Lung microvascular endothelial cell (primary cell): ENCODE measurements around the gene ACAD10. TPM values are rescaled to one million over a fixed set of nuclear protein-coding genes. Genes with fewer than 3 reads are reported as not detected.
"Not testable (repeated sequence)": the region's sequence is repeated elsewhere in the genome, so short reads cannot be mapped to it uniquely, and the experiment has no call there.

Experiments used
- DNase-seq, 2 donors: peaks; one replicate each; pipeline versions ENCODE4 v3.0.0 to v3.0.0-alpha.2; 2010; ENCODE audit warnings: low read depth in 2 of 2
- total RNA-seq: library from RNA; depleted of rRNA; stranded (reverse); fragments of >200 nt; gene quantifications from 2 replicates; pipeline ENCODE4 v1.2.1, GENCODE V29; 2014

Gene ACAD10
- total RNA-seq, 1 donor from 2014 or later = 8.3 TPM

GRCh38 chr12:111686574-111687105 lies 787 bp downstream of the ACAD10 start:
- peak; percentile 18 to 22 for DNase-seq

- peak; percentile 29 to 58 for DNase-seq
Measured at GRCh38 chr12:111687255-111687654, 1.4 kb downstream of the ACAD10 start.

GRCh38 chr12:111687952-111688351 lies 2.1 kb downstream of the ACAD10 start:
- DNase-seq = no peak

- no peak for DNase-seq
Measured at GRCh38 chr12:111691262-111691661, 5.4 kb downstream of the ACAD10 start.

GRCh38 chr12:111692575-111693210 lies 6.8 kb downstream of the ACAD10 start:
- peak in 1 of 2 donors; percentile 32 for DNase-seq

- DNase-seq = no peak
Measured at GRCh38 chr12:111693818-111694217, 8.0 kb downstream of the ACAD10 start.

- no peak for DNase-seq
Measured at GRCh38 chr12:111699962-111700361, 14.1 kb downstream of the ACAD10 start.

GRCh38 chr12:111705672-111706071 lies 19.8 kb downstream of the ACAD10 start:
- DNase-seq = no peak

- DNase-seq = no peak
Measured at GRCh38 chr12:111706145-111706544, 20.3 kb downstream of the ACAD10 start.

- DNase-seq = peak; percentile 10 to 70
Measured at GRCh38 chr12:111715279-111715678, 29.4 kb downstream of the ACAD10 start.

- DNase-seq = not testable (repeated sequence)
Measured at GRCh38 chr12:111719316-111719715, 33.5 kb downstream of the ACAD10 start.

- DNase-seq = no peak
Measured at GRCh38 chr12:111720457-111720856, 34.6 kb downstream of the ACAD10 start.

- not testable (repeated sequence) for DNase-seq
Measured at GRCh38 chr12:111723646-111724360, 38.0 kb downstream of the ACAD10 start.

GRCh38 chr12:111728795-111729194 lies 42.9 kb downstream of the ACAD10 start:
- no peak for DNase-seq

- DNase-seq = no peak
Measured at GRCh38 chr12:111730420-111730819, 44.6 kb downstream of the ACAD10 start.

GRCh38 chr12:111732786-111733185 lies 46.9 kb downstream of the ACAD10 start:
- DNase-seq = no peak

GRCh38 chr12:111733340-111733915 lies 47.6 kb downstream of the ACAD10 start:
- no peak for DNase-seq

- not testable (repeated sequence) for DNase-seq
Measured at GRCh38 chr12:111739524-111739923, 53.7 kb downstream of the ACAD10 start.

- peak; percentile 87 to 96 for DNase-seq
Measured at GRCh38 chr12:111741235-111741812, 55.5 kb downstream of the ACAD10 start.

- no peak for DNase-seq
Measured at GRCh38 chr12:111745211-111745610, 59.4 kb downstream of the ACAD10 start.

GRCh38 chr12:111747333-111747732 lies 61.5 kb downstream of the ACAD10 start:
- DNase-seq = no peak

- peak; percentile 50 to 75 for DNase-seq
Measured at GRCh38 chr12:111748151-111748672, 62.4 kb downstream of the ACAD10 start.
